GM21717 (cell line): ENCODE results near the gene SREBF1.

Experiments used
- ATAC-seq: cut with Tn5 transposase; IDR thresholded peaks from one replicate; pipeline ENCODE4 v1.9.1; 2021; ENCODE audit warnings: mild to moderate bottlenecking, moderate library complexity; ENCODE audit not compliant: unreplicated experiment

Gene SREBF1

DNA sequence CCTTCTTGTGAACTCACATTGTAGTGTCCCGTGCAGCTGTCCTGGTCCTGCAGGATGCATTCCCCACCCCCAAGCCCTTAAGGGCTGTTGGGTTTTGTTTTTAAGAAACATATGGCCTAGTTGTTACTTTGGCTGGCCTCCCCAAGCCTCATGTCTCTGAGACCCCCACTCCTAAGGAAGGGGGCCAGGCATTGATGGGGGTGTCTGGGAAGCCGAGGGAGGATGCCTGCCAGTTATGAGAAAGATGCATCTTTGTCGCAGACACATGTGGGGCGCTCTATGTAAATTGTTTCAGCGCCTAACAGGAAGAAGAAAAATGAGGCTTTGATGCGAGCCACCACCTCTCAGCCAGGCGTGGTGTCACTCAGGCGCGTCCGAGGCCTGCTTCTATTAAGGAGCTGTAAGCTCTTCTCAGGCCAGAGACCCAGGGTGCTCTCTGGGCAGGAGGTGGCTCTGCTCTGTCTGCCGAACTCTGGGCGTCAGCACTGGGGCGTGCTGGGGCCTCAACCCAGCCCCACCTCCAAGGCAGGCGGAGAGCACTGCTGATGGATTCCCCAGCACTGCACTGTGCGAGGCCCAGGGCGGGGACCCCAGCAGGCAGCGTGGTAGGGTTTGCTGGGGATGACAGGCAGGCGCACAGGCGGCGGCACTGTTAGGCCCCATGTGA lies 70.6 kb downstream of the SREBF1 start:
- no peak for ATAC-seq

DNA sequence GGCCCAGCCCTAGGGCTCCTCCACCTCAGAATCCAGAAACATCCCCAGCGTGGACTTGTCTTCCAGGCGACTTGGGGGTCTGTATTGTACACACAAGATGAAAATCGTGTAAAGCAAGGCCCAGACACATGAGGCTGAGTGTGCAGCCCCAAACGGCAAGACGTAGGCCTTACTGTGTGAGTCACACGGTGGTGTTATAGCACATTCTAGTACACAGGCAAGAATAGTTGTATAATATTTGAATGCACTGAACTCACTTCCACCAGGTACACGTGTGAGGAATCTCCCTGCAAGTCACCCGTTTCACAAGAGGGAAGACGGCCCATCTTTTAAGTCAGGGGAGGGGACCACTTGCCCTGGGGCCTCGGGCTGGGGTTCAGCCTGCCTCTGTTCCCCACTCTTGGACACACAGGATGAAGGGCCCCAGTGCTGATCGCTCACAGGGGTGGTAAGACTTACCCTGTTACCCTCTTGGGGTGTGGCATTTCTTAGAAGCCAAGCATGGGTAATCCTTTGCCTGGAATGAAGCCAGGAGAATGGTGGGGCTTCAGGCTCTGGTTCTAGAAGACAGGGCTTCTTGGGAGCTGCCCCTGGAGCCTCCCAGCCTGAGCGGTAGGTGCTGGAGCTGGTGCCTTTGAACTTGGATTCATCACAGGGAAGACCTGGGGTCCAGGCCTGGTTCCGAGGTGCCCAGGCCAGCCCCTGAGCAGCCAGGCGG lies 71.3 kb downstream of the SREBF1 start:
- ATAC-seq: no peak

DNA sequence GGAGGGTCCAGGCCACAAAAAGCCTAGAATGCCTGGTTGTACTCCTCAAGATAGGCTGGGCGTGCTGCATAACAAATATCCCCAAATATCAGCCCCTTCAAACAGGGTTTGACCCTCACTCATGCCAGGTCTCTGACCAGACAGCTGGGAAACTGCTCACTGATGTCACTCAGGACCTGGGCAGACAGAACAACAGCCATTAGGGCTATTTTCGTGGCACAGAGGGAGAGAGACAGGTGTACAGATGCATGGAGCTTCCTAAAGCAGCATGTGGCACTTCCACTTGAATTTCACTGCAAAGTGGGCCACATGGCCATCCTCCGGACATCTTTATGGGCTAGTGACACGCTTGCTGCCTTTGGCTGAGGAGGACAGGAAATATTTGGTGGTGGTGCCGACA lies 73.1 kb downstream of the SREBF1 start:
- no peak for ATAC-seq

DNA sequence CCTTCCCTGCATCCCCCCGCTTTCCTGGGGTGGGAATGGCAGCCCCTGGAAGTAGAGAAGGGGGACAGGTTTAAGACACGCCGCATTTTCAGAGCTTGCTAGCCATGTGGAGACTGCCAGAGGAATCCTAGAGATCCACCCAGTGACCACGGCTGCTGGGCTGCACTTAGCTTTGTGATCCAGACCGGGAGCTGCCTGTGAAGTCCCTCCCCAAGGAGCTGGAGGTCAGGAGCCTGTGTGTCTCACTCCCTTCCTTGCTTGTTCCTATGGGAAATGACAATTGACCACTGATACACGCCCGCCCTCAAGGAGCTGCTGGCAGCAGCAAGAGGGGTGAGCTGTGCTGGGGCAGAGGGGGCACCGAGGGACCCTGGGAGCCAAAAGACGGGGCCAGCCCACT lies 73.7 kb downstream of the SREBF1 start:
- no peak for ATAC-seq

DNA sequence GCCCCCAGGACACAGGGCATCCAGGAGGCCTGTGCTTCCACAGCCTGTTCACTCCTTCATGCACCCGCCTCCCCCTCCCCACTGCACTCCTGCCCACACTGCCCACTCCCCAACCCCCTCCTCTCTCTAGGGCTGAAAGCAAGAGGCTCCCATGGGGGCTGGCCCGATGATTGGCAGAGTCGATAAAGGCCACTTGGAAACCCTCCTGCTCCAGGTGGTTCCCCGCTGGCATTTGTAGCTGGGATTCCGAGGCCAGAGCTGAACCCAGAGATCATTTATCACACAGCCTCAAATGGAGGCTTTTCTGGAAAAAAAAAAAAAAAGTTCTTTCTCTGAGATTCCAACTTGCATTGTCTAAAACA lies 74.1 kb downstream of the SREBF1 start:
- no peak for ATAC-seq
